Left ventricle myocardium inferior (tissue), 1 donor: ENCODE data around the gene IMPDH2. TPM values are rescaled to one million over a fixed set of nuclear protein-coding genes. Genes with fewer than 3 reads are reported as not detected.

Experiments used
- DNase-seq: peaks from one replicate; pipeline ENCODE4 v3.0.0-alpha.2; 2020
- H3K27ac ChIP-seq: fragments of 200-600 bp; replicated peaks from 2 replicates; pipeline ENCODE4 v1.8.0; 2021
- H3K27me3 ChIP-seq: fragments of 200-600 bp; 2 replicates; pipeline ENCODE4 v1.8.0; 2021; ENCODE audit warnings: low read depth
- H3K36me3 ChIP-seq: fragments of 200-600 bp; 2 replicates; pipeline ENCODE4 v1.8.0; 2021
- H3K4me1 ChIP-seq: fragments of 200-600 bp; 2 replicates; pipeline ENCODE4 v1.8.0; 2021
- H3K4me3 ChIP-seq: fragments of 200-600 bp; 2 replicates; pipeline ENCODE4 v1.8.0; 2021; ENCODE audit warnings: mild to moderate bottlenecking, moderate library complexity
- H3K9me3 ChIP-seq: fragments of 200-600 bp; replicated peaks from 2 replicates; pipeline ENCODE4 v1.8.0; 2021
- intact Hi-C: fragments of 100-400 bp; cut with micrococcal nuclease; formaldehyde crosslinking; loops from one replicate; pipeline ENCODE4 v1.11.0; 2022
- total RNA-seq: library from RNA; stranded (reverse); fragmentation: NEBNext Ultra II Directional; extraction: Animal tissue kit (Norgen Biotek cat#: 25700); gene quantifications from one replicate; pipeline ENCODE4 v1.2.1, GENCODE V29; 2021
- TF ChIP-seq, protein P1 (sequence below): fragments of 200-600 bp; IDR thresholded peaks from 2 replicates; pipeline ENCODE4 v1.8.0; 2021; ENCODE audit warnings: antibody characterized with exemption, mild to moderate bottlenecking, borderline replicate concordance
- donor health status: DM: no; HTN: yes; CAD: no; lungs with severe emphysema.

IMPDH2 gene
- total RNA-seq, 1 donor from 2014 or later = 46.9 TPM

DNA sequence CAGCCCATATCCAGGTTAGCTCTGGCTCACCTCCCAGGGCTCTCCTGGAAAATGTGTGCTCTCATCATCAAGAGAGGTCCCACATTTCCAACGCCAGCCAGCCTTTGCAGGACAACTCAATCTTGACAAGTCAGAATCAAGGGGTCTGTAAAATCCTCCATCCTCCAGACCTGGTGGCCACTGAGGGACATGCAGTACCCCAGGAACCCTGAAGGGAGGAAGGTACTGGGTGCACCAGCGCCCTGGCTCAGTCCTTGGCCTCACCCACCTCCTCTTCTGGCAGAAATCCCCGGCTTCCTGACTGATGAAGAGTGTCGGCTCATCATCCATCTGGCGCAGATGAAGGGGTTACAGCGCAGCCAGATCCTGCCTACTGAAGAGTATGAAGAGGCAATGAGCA lies 28.0 kb downstream of the IMPDH2 start:
- H3K27ac ChIP-seq = no peak overlapping the region
- no peaks in the 10 kb centered on the region for H3K27me3 ChIP-seq
- peaks cover 4% of the 10 kb centered on the region for H3K4me1 ChIP-seq
- intact Hi-C loops = no loop called here
- TF ChIP-seq, protein P1, sequence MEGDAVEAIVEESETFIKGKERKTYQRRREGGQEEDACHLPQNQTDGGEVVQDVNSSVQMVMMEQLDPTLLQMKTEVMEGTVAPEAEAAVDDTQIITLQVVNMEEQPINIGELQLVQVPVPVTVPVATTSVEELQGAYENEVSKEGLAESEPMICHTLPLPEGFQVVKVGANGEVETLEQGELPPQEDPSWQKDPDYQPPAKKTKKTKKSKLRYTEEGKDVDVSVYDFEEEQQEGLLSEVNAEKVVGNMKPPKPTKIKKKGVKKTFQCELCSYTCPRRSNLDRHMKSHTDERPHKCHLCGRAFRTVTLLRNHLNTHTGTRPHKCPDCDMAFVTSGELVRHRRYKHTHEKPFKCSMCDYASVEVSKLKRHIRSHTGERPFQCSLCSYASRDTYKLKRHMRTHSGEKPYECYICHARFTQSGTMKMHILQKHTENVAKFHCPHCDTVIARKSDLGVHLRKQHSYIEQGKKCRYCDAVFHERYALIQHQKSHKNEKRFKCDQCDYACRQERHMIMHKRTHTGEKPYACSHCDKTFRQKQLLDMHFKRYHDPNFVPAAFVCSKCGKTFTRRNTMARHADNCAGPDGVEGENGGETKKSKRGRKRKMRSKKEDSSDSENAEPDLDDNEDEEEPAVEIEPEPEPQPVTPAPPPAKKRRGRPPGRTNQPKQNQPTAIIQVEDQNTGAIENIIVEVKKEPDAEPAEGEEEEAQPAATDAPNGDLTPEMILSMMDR = no peak
- no peaks in the 10 kb centered on the region for H3K9me3 ChIP-seq
- H3K4me3 ChIP-seq = no peak overlapping the region
- H3K36me3 ChIP-seq = peaks cover 6% of the 10 kb centered on the region
- DNase-seq = no peak

- peaks cover 10% of the 10 kb centered on the region for H3K36me3 ChIP-seq
- H3K4me3 ChIP-seq = no peak overlapping the region
- intact Hi-C loops = no loop called here
Measured at GRCh38 chr3:48999085-48999858, 29.9 kb downstream of the IMPDH2 start.

DNA sequence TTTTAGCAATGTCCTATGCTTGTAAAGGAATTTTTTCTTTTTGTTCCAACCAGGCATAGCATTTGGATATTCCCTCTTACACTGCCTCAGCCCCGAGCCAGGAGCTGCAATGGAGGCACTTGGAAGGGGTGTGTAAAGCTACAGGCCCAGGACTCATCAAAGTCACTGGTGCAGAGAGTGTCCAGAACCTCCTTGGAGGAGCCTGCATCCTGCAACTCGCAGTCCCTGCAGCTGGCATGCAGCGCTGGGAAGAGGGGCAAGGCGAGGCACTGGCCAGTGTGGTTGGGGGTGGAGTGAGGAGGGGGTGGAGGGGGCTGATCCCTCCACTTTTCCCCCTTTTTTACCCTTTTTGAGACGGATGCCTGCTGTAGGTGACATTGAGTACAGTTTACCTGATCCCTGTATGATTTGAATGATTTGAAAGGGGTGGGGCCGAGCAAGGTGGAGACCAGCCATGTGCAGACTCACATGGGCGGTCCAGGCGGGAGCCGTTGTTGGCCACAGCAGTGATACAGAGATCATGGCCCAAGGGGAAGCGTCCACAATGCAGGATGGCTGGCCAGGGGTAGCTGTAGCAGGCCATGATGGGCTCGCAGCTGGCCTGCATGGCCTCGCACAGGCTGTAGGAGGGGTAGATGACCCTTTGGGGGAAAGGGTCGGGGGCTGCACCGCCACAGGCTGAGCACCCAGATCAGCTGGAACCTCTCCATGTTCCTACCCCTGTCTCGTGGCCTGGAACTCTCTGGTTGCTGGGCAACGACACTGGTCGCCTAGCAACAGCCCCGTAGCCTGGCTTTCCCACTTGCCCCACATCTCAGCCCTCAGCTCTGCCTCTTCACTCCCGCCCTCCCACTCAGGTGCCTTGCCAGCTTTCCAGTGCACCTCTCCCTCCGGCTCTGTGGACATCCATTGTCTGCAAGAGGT lies 31.2 kb downstream of the IMPDH2 start:
- H3K27me3 ChIP-seq = no peaks in the 10 kb centered on the region
- no peak for DNase-seq
- H3K9me3 ChIP-seq = no peaks in the 10 kb centered on the region
- no peak overlapping the region for H3K27ac ChIP-seq
- intact Hi-C loops = no loop called here
- TF ChIP-seq, protein P1 = no peak
- H3K36me3 ChIP-seq = peaks cover 10% of the 10 kb centered on the region
- no peak overlapping the region for H3K4me3 ChIP-seq
- no peaks in the 10 kb centered on the region for H3K4me1 ChIP-seq

More at GRCh38 chr3:48999085-48999858, 29.9 kb downstream of the IMPDH2 start:
- H3K27me3 ChIP-seq = no peaks in the 10 kb centered on the region
- no peaks in the 10 kb centered on the region for H3K4me1 ChIP-seq
- TF ChIP-seq, protein P1 = no peak
- H3K27ac ChIP-seq = no peak overlapping the region
- H3K9me3 ChIP-seq = no peaks in the 10 kb centered on the region
- DNase-seq = no peak

GRCh38 chr3:48997102-48997635 lies 32.0 kb downstream of the IMPDH2 start:
- Histone ChIP-seq H3K27ac (no peak overlapping the region), H3K4me3 (no peak overlapping the region), H3K27me3 (no peaks in the 10 kb centered on the region), H3K36me3 (peaks cover 10% of the 10 kb centered on the region), H3K9me3 (no peaks in the 10 kb centered on the region), H3K4me1 (peaks cover 4% of the 10 kb centered on the region)
- intact Hi-C loops = no loop called here
- no peak for DNase-seq
- TF ChIP-seq, protein P1 = no peak

- Histone ChIP-seq H3K4me3 (no peak overlapping the region), H3K36me3 (peaks cover 10% of the 10 kb centered on the region), H3K27ac (no peak overlapping the region), H3K4me1 (peaks cover 9% of the 10 kb centered on the region), H3K27me3 (no peaks in the 10 kb centered on the region), H3K9me3 (no peaks in the 10 kb centered on the region)
- TF ChIP-seq, protein P1 = no peak
- intact Hi-C loops = no loop called here
- no peak for DNase-seq
Measured at GRCh38 chr3:48996640-48997039, 32.6 kb downstream of the IMPDH2 start.
